ENCODE results near the gene SLC9A9. TPM values are rescaled to one million over a fixed set of nuclear protein-coding genes. Genes with fewer than 3 reads are reported as not detected.
A peak's percentile ranks its signal among the peaks of the same experiment; 100 is the strongest.
"Not testable (repeated sequence)": the region's sequence is repeated elsewhere in the genome, so short reads cannot be mapped to it uniquely, and the experiment has no call there.

The SLC9A9 gene
- total and polyA plus RNA-seq, 2 of the 8 experiments (the other 6 are each of a cell fraction or from before 2014, with no cell fraction given) = 0.48 to 1.1 TPM

- CTCF ChIA-PET (ENCODE audit: partially characterized antibody) = interaction anchor here (0.7 to 7.6 kb wide), 6 partner anchors 13 to 213 kb away, joined by 3 to 66 read pairs (median 4); no protein-coding TSS in a partner anchor
Measured at GRCh38 chr3:143431298-143431697, 417.0 kb downstream of the SLC9A9 start.

More at GRCh38 chr3:143431298-143431697, 417.0 kb downstream of the SLC9A9 start:
- not testable (repeated sequence) for H2AK5ac ChIP-seq (ENCODE audit: low read depth, low read length); H3K14ac ChIP-seq (ENCODE audit: insufficient read length); H2BK15ac ChIP-seq (ENCODE audit: low read length); H3K27me3 ChIP-seq (replicated peaks in 1 of 4; ENCODE audit: control insufficient read depth in 3 of 4, extremely low read depth in 1 of 4, insufficient read depth in 3 of 4, low read length in 3 of 4); H4K20me1 ChIP-seq (replicated peaks in 1 of 2; ENCODE audit: control insufficient read depth in 1 of 2, insufficient read depth in 2 of 2, low read length in 2 of 2); H2BK120ac ChIP-seq (replicated peaks; ENCODE audit: low read depth, low read length); H2BK5ac ChIP-seq (ENCODE audit: low read depth, low read length); H3K18ac ChIP-seq (ENCODE audit: extremely low read depth, low read length); H3K4me2 ChIP-seq (ENCODE audit: insufficient read depth in 1 of 2, low read depth in 2 of 2, low read length in 2 of 2); H4K5ac ChIP-seq (ENCODE audit: insufficient read length, low read depth, low read length); H2AFZ ChIP-seq (ENCODE audit: low read length); H3K79me1 ChIP-seq (ENCODE audit: low read depth, low read length); H3K79me2 ChIP-seq (ENCODE audit: control insufficient read depth in 1 of 2, insufficient read depth in 2 of 2, low read length in 2 of 2); H3K27ac ChIP-seq (ENCODE audit: low read depth, low read length); H3K4ac ChIP-seq (replicated peaks; ENCODE audit: insufficient read length, low read depth, low read length); H3K36me3 ChIP-seq (ENCODE audit: control insufficient read depth in 2 of 4, insufficient read depth in 4 of 4, low read length in 3 of 4); H3K4me3 ChIP-seq (ENCODE audit: extremely low read depth in 1 of 4, insufficient read depth in 2 of 4, low read depth in 3 of 4, low read length in 4 of 4); H3K23me2 ChIP-seq (ENCODE audit: low read depth, low read length); H3K9ac ChIP-seq (replicated peaks in 1 of 4; ENCODE audit: extremely low read depth in 1 of 4, low read depth in 3 of 4, low read length in 3 of 4); H3K56ac ChIP-seq (replicated peaks; ENCODE audit: insufficient read length, low read depth, low read length); DNase-seq (ENCODE audit: low read depth in 1 of 2, low spot score in 2 of 2); H3K9me3 ChIP-seq (ENCODE audit: insufficient read depth in 2 of 2, low read depth in 1 of 2, low read length in 1 of 2); H2BK12ac ChIP-seq (ENCODE audit: low read depth, low read length); H2BK20ac ChIP-seq (ENCODE audit: low read length); FAIRE-seq; H4K91ac ChIP-seq (replicated peaks; ENCODE audit: insufficient read length, low read length); H4K8ac ChIP-seq (ENCODE audit: extremely low read depth, insufficient read depth, low read length); H3K23ac ChIP-seq (ENCODE audit: insufficient read length)
- H3K4me1 ChIP-seq (replicated peaks in 1 of 4; ENCODE audit: control insufficient read depth in 3 of 4, insufficient read depth in 4 of 4, low read length in 3 of 4) = peaks cover 3 to 13% (median 10%) of the 10 kb centered on the region in 4 experiments; a peak in 4 of 7 replicates
- POLR2A ChIA-PET (ENCODE audit: partially characterized antibody) = interaction anchor here (0.7 kb wide), 1 partner anchor 95 kb away, joined by 4 read pairs; no protein-coding TSS in a partner anchor
- WGBS, 2 experiments (ENCODE audit: extremely low coverage in 1 of 2, insufficient coverage in 1 of 2, insufficient read length in 1 of 2, insufficient replicate concordance in 2 of 2, low coverage in 1 of 2, low lambda C conversion rate in 2 of 2, missing lambda C conversion rate in 1 of 2) = 89% methylated on average over 5 of the region's 7 CpGs; no CpG with 5 or more reads in 1 of the 2 experiments
- peak; percentile 59; the same call in 1 of the 2 replicates for TF ChIP-seq CEBPB (IDR thresholded peaks at IDR 0.05; ENCODE audit: low read depth, low read length)
